Hepatocyte (in vitro differentiated cells): Measurements from ENCODE around the gene PDIA2. TPM values are rescaled to one million over a fixed set of nuclear protein-coding genes. Genes with fewer than 3 reads are reported as not detected.

Experiments used
- DNase-seq: peaks from one replicate; pipeline ENCODE4 v3.0.0-alpha.2; 2016; ENCODE audit warnings: low spot score
- H2AFZ ChIP-seq: fragments of 200-600 bp; sonication (generic); 2 replicates; pipeline ENCODE4 v1.6.0; 2016; ENCODE audit warnings: antibody characterized with exemption, mild to moderate bottlenecking
- H3K27ac ChIP-seq: fragments of 200-600 bp; sonication (generic); 2 replicates; pipeline ENCODE4 v1.5.1; 2016; ENCODE audit warnings: mild to moderate bottlenecking
- H3K27me3 ChIP-seq: fragments of 200-600 bp; sonication (generic); 2 replicates; pipeline ENCODE4 v1.6.1; 2016
- H3K36me3 ChIP-seq: fragments of 200-600 bp; sonication (generic); replicated peaks from 2 replicates; pipeline ENCODE4 v1.5.1; 2016; ENCODE audit warnings: low read depth; ENCODE audit not compliant: insufficient read depth
- H3K4me1 ChIP-seq: fragments of 200-600 bp; sonication (generic); 2 replicates; pipeline ENCODE4 v1.5.1; 2016; ENCODE audit warnings: mild to moderate bottlenecking, moderate library complexity; ENCODE audit not compliant: insufficient read depth
- H3K4me2 ChIP-seq: fragments of 200-600 bp; sonication (generic); 2 replicates; pipeline ENCODE4 v1.6.0; 2016
- H3K4me3 ChIP-seq: fragments of 200-600 bp; sonication (generic); 2 replicates; pipeline ENCODE4 v1.5.1; 2016; ENCODE audit warnings: mild to moderate bottlenecking
- H3K79me2 ChIP-seq: fragments of 200-600 bp; sonication (generic); 2 replicates; pipeline ENCODE4 v1.6.0; 2017; ENCODE audit warnings: mild to moderate bottlenecking
- H3K9me2 ChIP-seq: fragments of 200-600 bp; sonication (generic); replicated peaks from 2 replicates; pipeline ENCODE4 v1.6.0; 2017; ENCODE audit warnings: mild to moderate bottlenecking; ENCODE audit not compliant: insufficient read depth
- H3K9me3 ChIP-seq: fragments of 200-600 bp; sonication (generic); 2 replicates; pipeline ENCODE4 v1.5.1; 2016; ENCODE audit warnings: low read depth, mild to moderate bottlenecking
- H4K20me1 ChIP-seq: fragments of 200-600 bp; sonication (generic); 2 replicates; pipeline ENCODE4 v1.6.0; 2016; ENCODE audit warnings: mild to moderate bottlenecking; ENCODE audit not compliant: insufficient read depth, poor library complexity, severe bottlenecking
- EZH2 ChIP-seq: fragments of 200-600 bp; sonication (generic); IDR thresholded peaks from 2 replicates; pipeline ENCODE4 v1.6.1; 2016; ENCODE audit warnings: antibody characterized with exemption, mild to moderate bottlenecking, borderline replicate concordance
- EZH2phosphoT487 ChIP-seq: fragments of 200-600 bp; sonication (generic); IDR thresholded peaks from one replicate; pipeline ENCODE4 v1.6.1; 2018; ENCODE audit warnings: antibody characterized with exemption, mild to moderate bottlenecking, low read depth, moderate library complexity; ENCODE audit not compliant: unreplicated experiment, severe bottlenecking
- WGBS: methylation state at CpG from one replicate; pipeline ENCODE4 v1.1.6; 2016; ENCODE audit warnings: low lambda C conversion rate; ENCODE audit errors: missing lambda C conversion rate; 5-methylcytosine and 5-hydroxymethylcytosine counted together
- polyA plus RNA-seq: library from polyadenylated mRNA; unstranded; fragments of >200 nt; fragmentation: Nextera tagmentation; extraction: Ambion mirVana; gene quantifications from 2 replicates; pipeline ENCODE4 v1.2.1, GENCODE V29; 2016
- total RNA-seq: library from RNA; depleted of rRNA; stranded (reverse); fragments of >200 nt; gene quantifications from 2 replicates; pipeline ENCODE4 v1.2.3, GENCODE V29; 2014
- TF ChIP-seq, protein P1 (sequence below): fragments of 200-600 bp; sonication (generic); IDR thresholded peaks from 2 replicates; pipeline ENCODE4 v1.5.1; 2016; ENCODE audit warnings: antibody characterized with exemption, mild to moderate bottlenecking; ENCODE audit not compliant: poor library complexity

The PDIA2 gene
- total and polyA plus RNA-seq, 2 experiments from 2014 or later, result 0.47 TPM; not detected in 1

DNA sequence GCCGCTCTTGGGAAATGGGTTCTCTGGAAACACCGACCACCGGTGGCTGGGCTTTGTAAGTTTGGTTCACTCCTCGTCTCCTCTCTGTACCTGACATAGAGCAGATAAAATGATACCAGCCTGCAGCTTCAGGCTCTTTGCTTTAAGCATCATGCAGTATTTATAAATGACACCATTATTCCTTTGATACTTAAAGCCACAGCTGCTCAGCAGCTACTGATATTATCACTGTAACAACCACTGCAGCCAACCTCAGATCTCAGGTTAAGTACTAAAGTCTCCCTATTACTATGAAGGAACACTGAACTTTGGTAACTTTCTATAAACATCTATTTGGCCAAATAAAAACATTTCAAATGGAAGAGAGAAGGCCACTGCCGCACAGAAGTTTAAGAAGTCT is 34.6 kb downstream of the PDIA2 start:
- no peak for DNase-seq
- Histone ChIP-seq H3K36me3 (no peaks in the 10 kb centered on the region), H4K20me1 (peaks cover 31% of the 10 kb centered on the region), H3K9me2 (no peaks in the 10 kb centered on the region), H3K9me3 (no peaks in the 10 kb centered on the region), H3K79me2 (peaks cover 85% of the 10 kb centered on the region), H2AFZ (no peak overlapping the region), H3K4me2 (no peak overlapping the region), H3K4me3 (no peak overlapping the region), H3K27ac (no peak overlapping the region), H3K27me3 (no peaks in the 10 kb centered on the region), H3K4me1 (no peaks in the 10 kb centered on the region)
- TF ChIP-seq, protein P1, sequence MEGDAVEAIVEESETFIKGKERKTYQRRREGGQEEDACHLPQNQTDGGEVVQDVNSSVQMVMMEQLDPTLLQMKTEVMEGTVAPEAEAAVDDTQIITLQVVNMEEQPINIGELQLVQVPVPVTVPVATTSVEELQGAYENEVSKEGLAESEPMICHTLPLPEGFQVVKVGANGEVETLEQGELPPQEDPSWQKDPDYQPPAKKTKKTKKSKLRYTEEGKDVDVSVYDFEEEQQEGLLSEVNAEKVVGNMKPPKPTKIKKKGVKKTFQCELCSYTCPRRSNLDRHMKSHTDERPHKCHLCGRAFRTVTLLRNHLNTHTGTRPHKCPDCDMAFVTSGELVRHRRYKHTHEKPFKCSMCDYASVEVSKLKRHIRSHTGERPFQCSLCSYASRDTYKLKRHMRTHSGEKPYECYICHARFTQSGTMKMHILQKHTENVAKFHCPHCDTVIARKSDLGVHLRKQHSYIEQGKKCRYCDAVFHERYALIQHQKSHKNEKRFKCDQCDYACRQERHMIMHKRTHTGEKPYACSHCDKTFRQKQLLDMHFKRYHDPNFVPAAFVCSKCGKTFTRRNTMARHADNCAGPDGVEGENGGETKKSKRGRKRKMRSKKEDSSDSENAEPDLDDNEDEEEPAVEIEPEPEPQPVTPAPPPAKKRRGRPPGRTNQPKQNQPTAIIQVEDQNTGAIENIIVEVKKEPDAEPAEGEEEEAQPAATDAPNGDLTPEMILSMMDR, result no peak
- no peak for TF ChIP-seq EZH2phosphoT487
- TF ChIP-seq EZH2, result no peak
- 93% methylated on average over 5 of the region's 5 CpGs for WGBS

DNA sequence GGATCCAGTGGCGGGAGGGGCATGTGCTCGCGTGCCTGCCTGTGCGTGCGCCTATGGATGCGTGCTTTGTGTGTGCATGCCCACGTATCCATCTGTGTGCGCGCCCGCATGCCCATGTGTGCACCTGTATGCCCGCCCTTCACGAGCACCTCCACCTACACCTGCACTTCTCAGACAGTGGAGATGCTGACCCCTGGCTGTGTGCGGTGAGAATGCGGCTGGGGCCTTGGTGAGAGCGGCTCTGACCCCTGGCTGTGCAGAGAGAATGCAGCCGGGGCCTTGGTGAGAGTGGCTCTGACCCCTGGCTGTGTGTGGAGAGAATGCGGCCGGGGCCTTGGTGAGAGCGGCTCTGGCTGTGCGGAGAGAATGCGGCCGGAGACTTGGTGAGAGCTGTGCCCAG is 35.7 kb downstream of the PDIA2 start:
- TF ChIP-seq, protein P1, result peak; percentile 10
- TF ChIP-seq EZH2phosphoT487 (no peak), EZH2 (no peak)
- H3K79me2 ChIP-seq, result peaks cover 92% of the 10 kb centered on the region
- no peaks in the 10 kb centered on the region for H3K4me1 ChIP-seq
- no peaks in the 10 kb centered on the region for H3K9me2 ChIP-seq
- no peak overlapping the region for H3K4me3 ChIP-seq
- no peaks in the 10 kb centered on the region for H3K9me3 ChIP-seq
- no peaks in the 10 kb centered on the region for H3K36me3 ChIP-seq
- H3K4me2 ChIP-seq, result no peak overlapping the region
- no peak overlapping the region for H2AFZ ChIP-seq
- H3K27me3 ChIP-seq, result no peaks in the 10 kb centered on the region
- peaks cover 34% of the 10 kb centered on the region for H4K20me1 ChIP-seq
- DNase-seq, result no peak
- H3K27ac ChIP-seq, result no peak overlapping the region
- 89% methylated on average over 22 of the region's 22 CpGs for WGBS

DNA sequence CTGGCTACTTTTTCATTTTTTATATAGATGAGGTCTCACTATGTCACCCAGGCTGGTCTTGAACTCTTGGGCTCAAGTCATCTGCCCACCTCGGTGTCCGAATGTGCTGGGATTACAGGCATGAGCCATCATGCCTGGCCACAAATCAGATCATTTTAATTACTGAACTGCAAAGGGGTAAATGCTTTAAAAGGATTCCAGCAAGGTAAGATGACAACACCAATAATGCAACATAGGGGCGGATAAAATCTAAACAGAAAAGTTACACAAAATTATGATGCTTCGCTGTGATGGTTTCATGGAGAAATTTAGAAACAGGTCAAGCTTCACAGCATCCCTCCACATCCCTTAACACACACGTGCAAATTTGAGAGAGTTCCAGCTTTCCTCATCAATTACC is 37.2 kb downstream of the PDIA2 start:
- H3K4me2 ChIP-seq, result no peak overlapping the region
- no peak overlapping the region for H3K4me3 ChIP-seq
- H3K9me3 ChIP-seq, result no peaks in the 10 kb centered on the region
- H3K36me3 ChIP-seq, result no peaks in the 10 kb centered on the region
- H3K27ac ChIP-seq, result no peak overlapping the region
- peaks cover 41% of the 10 kb centered on the region for H4K20me1 ChIP-seq
- H3K79me2 ChIP-seq, result peaks cover 97% of the 10 kb centered on the region
- TF ChIP-seq EZH2, result no peak
- H2AFZ ChIP-seq, result no peak overlapping the region
- WGBS, result 97% methylated on average over 5 of the region's 5 CpGs
- no peaks in the 10 kb centered on the region for H3K27me3 ChIP-seq
- no peaks in the 10 kb centered on the region for H3K9me2 ChIP-seq
- H3K4me1 ChIP-seq, result no peaks in the 10 kb centered on the region
- DNase-seq, result no peak

GRCh38 chr16:321532-321931 is 38.6 kb downstream of the PDIA2 start:
- no peak for DNase-seq
- peaks cover 35% of the 10 kb centered on the region for H4K20me1 ChIP-seq

More at GRCh38 chr16:321532-321931, 38.6 kb downstream of the PDIA2 start:
- TF ChIP-seq EZH2phosphoT487, result no peak
- no peak for TF ChIP-seq EZH2
- H3K4me3 ChIP-seq, result no peak overlapping the region
- H3K79me2 ChIP-seq, result peaks cover 97% of the 10 kb centered on the region
- no peak overlapping the region for H3K4me2 ChIP-seq
- H3K27ac ChIP-seq, result no peak overlapping the region
- no peak overlapping the region for H2AFZ ChIP-seq
- H3K36me3 ChIP-seq, result no peaks in the 10 kb centered on the region
- no peaks in the 10 kb centered on the region for H3K9me3 ChIP-seq
- 71% methylated on average over 9 of the region's 9 CpGs for WGBS
- no peaks in the 10 kb centered on the region for H3K27me3 ChIP-seq
- H3K4me1 ChIP-seq, result no peaks in the 10 kb centered on the region
- no peaks in the 10 kb centered on the region for H3K9me2 ChIP-seq
